CD4-positive, alpha-beta memory T cell (primary cell): ENCODE data around the gene RHBDL3. TPM values are rescaled to one million over a fixed set of nuclear protein-coding genes. Genes with fewer than 3 reads are reported as not detected.
"Not testable (repeated sequence)": the region's sequence is repeated elsewhere in the genome, so short reads cannot be mapped to it uniquely, and the experiment has no call there.

Experiments used
- CTCF ChIA-PET: fragments of 350-600 bp; sonication (Branson Sonifier 250); formaldehyde crosslinking; loops from one replicate; lab custom pipeline; 2021; ENCODE audit warnings: inconsistent platforms; ENCODE audit not compliant: partially characterized antibody; lab: Charles Lee
- POLR2A ChIA-PET: fragments of 350-600 bp; sonication (Branson Sonifier 250); formaldehyde crosslinking; loops from one replicate; lab custom pipeline; 2021; ENCODE audit not compliant: partially characterized antibody; lab: Charles Lee
- DNase-seq, 5 donors: peaks; one replicate each; pipeline versions ENCODE4 v3.0.0 to v3.0.0-alpha.2; 2020 to 2022; ENCODE audit warnings: mixed read lengths in 1 of 5
- H3K27ac ChIP-seq: one replicate; pipeline ENCODE4 v1.7.0; 2013; ENCODE audit warnings: low read depth, low read length
- H3K27me3 ChIP-seq: 2 replicates; pipeline ENCODE4 v1.7.0; 2013; ENCODE audit warnings: mild to moderate bottlenecking, low read length, moderate library complexity; ENCODE audit not compliant: insufficient read depth
- H3K36me3 ChIP-seq: 2 replicates; pipeline ENCODE4 v1.7.0; 2013; ENCODE audit warnings: mild to moderate bottlenecking, low read length, moderate library complexity; ENCODE audit not compliant: insufficient read depth
- H3K4me1 ChIP-seq: 2 replicates; pipeline ENCODE4 v1.7.0; 2013; ENCODE audit warnings: mild to moderate bottlenecking, low read length, moderate library complexity; ENCODE audit not compliant: insufficient read depth
- H3K4me3 ChIP-seq, 2 donors: one replicate each; pipeline ENCODE4 v1.7.0; 2013; ENCODE audit warnings: low read length in 2 of 2, mild to moderate bottlenecking in 1 of 2
- H3K9me3 ChIP-seq, 2 donors: one replicate each; pipeline ENCODE4 v1.7.0; 2013; ENCODE audit warnings: low read length in 2 of 2, control low read depth in 1 of 2; ENCODE audit not compliant: control insufficient read depth in 1 of 2
- H3K27ac Mint-ChIP-seq, 7 donors: one replicate each; pipeline ENCODE4 v1.8.0; 2020 to 2021; ENCODE audit warnings: mixed read lengths in 7 of 7, mild to moderate bottlenecking in 6 of 7, inconsistent platforms in 3 of 7, moderate library complexity in 3 of 7
- H3K27me3 Mint-ChIP-seq, 2 donors: one replicate each; pipeline ENCODE4 v1.8.0; 2020 to 2021; ENCODE audit warnings: mixed read lengths in 2 of 2
- H3K36me3 Mint-ChIP-seq, 2 donors: one replicate each; pipeline ENCODE4 v1.8.0; 2020 to 2021; ENCODE audit warnings: mixed read lengths in 2 of 2, inconsistent platforms in 1 of 2, mild to moderate bottlenecking in 1 of 2
- H3K4me1 Mint-ChIP-seq, 4 donors: one replicate each; pipeline ENCODE4 v1.8.0; 2020 to 2021; ENCODE audit warnings: mixed read lengths in 4 of 4, mild to moderate bottlenecking in 1 of 4
- H3K4me3 Mint-ChIP-seq, 8 donors: one replicate each; pipeline ENCODE4 v1.8.0; 2020 to 2021; ENCODE audit warnings: mixed read lengths in 8 of 8, mild to moderate bottlenecking in 7 of 8, moderate library complexity in 6 of 8, inconsistent platforms in 3 of 8
- H3K9me3 Mint-ChIP-seq, 8 donors: one replicate each; pipeline ENCODE4 v1.8.0; 2020 to 2021; ENCODE audit warnings: mixed read lengths in 8 of 8, mild to moderate bottlenecking in 5 of 8, inconsistent platforms in 3 of 8, moderate library complexity in 1 of 8
- intact Hi-C: fragments of 100-400 bp; cut with micrococcal nuclease; formaldehyde crosslinking; loops from one replicate; pipeline ENCODE4 v1.15.1; 2023
- polyA plus RNA-seq, 2 donors: library from polyadenylated mRNA; unstranded; fragments of 300-500 nt; fragmentation: Illumina TruSeq; gene quantifications; one replicate each; pipeline ENCODE4 v1.2.3, GENCODE V29; 2021
- total RNA-seq, 2 experiments: library from RNA; stranded (reverse); gene quantifications; one replicate each; pipeline ENCODE4 v1.2.3, GENCODE V29; 2021

RHBDL3 gene
- total and polyA plus RNA-seq, 4 experiments from 2014 or later = not detected

GRCh38 chr17:32349854-32350665 is 84.4 kb downstream of the RHBDL3 start, which contains the start of gene ZNF207:
Gene ZNF207 (plus strand): TSS chr17:32350157. CDS start chr17:32350286, 129 bp downstream.
- Mint-ChIP-seq H3K27me3 (no peaks in the 10 kb centered on the region), H3K4me3 (peak within 1 kb of the TSS; percentile 97 to 100 (median 100)), H3K27ac (peak within 1 kb of the TSS; percentile 98 to 100 (median 100)), H3K36me3 (peaks cover 25 to 49% of the 10 kb centered on the region in 2 donors), H3K9me3 (peaks cover 0 to 5% (median 0%) of the 10 kb centered on the region in 8 donors), H3K4me1 (peaks cover 23 to 54% (median 38%) of the 10 kb centered on the region in 4 donors)
- intact Hi-C loops = loop anchor here (1.0 to 10.0 kb wide), 3 partner anchors 8 to 525 kb away; partner anchors contain the start of genes C17orf75, MYO1D and PSMD11
- Histone ChIP-seq H3K27ac (peak within 1 kb of the TSS; percentile 100), H3K4me3 (peak within 1 kb of the TSS; percentile 96 to 100), H3K9me3 (no peaks in the 10 kb centered on the region), H3K27me3 (no peaks in the 10 kb centered on the region), H3K4me1 (peaks cover 45% of the 10 kb centered on the region), H3K36me3 (peaks cover 10% of the 10 kb centered on the region)
- ChIA-PET POLR2A (interaction anchor here (0.8 to 5.6 kb wide), 8 partner anchors 8 to 527 kb away, joined by 3 to 43 read pairs (median 7); partner anchors contain the start of genes C17orf75, MYO1D, PSMD11 and UTP6), CTCF (interaction anchor here (1.0 to 1.3 kb wide), 2 partner anchors 9 to 50 kb away, joined by 3 to 4 read pairs; no protein-coding TSS in a partner anchor)
- peak; percentile 94 to 96 (median 95) for DNase-seq

- peaks cover 33 to 57% of the 10 kb centered on the region in 2 donors for H3K36me3 Mint-ChIP-seq
Observed at GRCh38 chr17:32350666-32351418, 85.2 kb downstream of the RHBDL3 start.

DNA sequence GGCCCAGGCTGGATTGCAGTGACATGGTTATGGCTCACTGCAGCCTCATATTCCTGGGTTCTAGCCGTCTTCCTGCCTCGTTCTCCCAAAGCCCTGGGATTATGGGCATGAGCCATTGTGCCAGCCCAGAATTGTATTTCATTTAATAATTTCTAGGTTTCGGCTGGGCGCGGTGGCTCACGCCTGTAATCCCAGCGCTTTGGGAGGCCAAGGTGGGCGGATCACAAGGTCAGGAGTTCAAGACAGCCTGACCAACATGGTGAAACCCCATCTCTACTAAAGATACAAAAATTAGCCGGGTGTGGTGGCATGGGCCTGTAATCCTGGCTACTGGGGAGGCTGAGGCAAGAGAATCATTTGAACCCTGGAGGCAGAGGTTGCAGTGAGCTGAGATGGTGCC is 87.1 kb downstream of the RHBDL3 start:
- CTCF ChIA-PET, H3K9me3 ChIP-seq, H3K9me3 Mint-ChIP-seq, H3K27me3 ChIP-seq, DNase-seq, H3K27me3 Mint-ChIP-seq: not testable (repeated sequence)
- POLR2A ChIA-PET = interaction anchor here (5.6 kb wide), 1 partner anchor 11 kb away, joined by 43 read pairs; the partner anchor contains the start of gene C17orf75
- H3K36me3 ChIP-seq = peaks cover 24% of the 10 kb centered on the region
- peak overlapping the region; percentile 100 for H3K27ac ChIP-seq
- peaks cover 40 to 69% of the 10 kb centered on the region in 2 donors for H3K36me3 Mint-ChIP-seq
- peaks cover 38 to 75% (median 56%) of the 10 kb centered on the region in 4 donors for H3K4me1 Mint-ChIP-seq
- peak overlapping the region in 5 of 7 donors; percentile 18 to 98 (median 82) for H3K27ac Mint-ChIP-seq
- peaks cover 67% of the 10 kb centered on the region for H3K4me1 ChIP-seq
- intact Hi-C loops = loop anchor here (10.0 kb wide), 1 partner anchor 522 kb away; the partner anchor contains the start of gene MYO1D
- peak overlapping the region in 1 of 2 donors; percentile 96 for H3K4me3 ChIP-seq
- peak overlapping the region; percentile 97 to 100 (median 100) for H3K4me3 Mint-ChIP-seq

More at GRCh38 chr17:32350666-32351418, 85.2 kb downstream of the RHBDL3 start:
- H3K27me3 ChIP-seq = no peaks in the 10 kb centered on the region
- peaks cover 0 to 5% (median 0%) of the 10 kb centered on the region in 8 donors for H3K9me3 Mint-ChIP-seq
- peak; percentile 56 to 71 (median 63) for DNase-seq
- peaks cover 18% of the 10 kb centered on the region for H3K36me3 ChIP-seq
- intact Hi-C loops = loop anchor here (1.0 to 10.0 kb wide), 3 partner anchors 9 to 524 kb away; partner anchors contain the start of genes C17orf75, MYO1D and PSMD11
- H3K4me3 ChIP-seq = peak overlapping the region; percentile 96 to 100
- CTCF ChIA-PET = interaction anchor here (1.0 to 1.3 kb wide), 2 partner anchors 10 to 49 kb away, joined by 3 to 4 read pairs; no protein-coding TSS in a partner anchor
- no peaks in the 10 kb centered on the region for H3K9me3 ChIP-seq
- peaks cover 30 to 62% (median 46%) of the 10 kb centered on the region in 4 donors for H3K4me1 Mint-ChIP-seq
- H3K27me3 Mint-ChIP-seq = no peaks in the 10 kb centered on the region
- peak overlapping the region; percentile 100 for H3K27ac ChIP-seq
- H3K4me1 ChIP-seq = peaks cover 53% of the 10 kb centered on the region
- POLR2A ChIA-PET = interaction anchor here (0.8 to 5.6 kb wide), 9 partner anchors 9 to 526 kb away, joined by 3 to 43 read pairs (median 7); partner anchors contain the start of genes C17orf75, MYO1D, PSMD11 and UTP6
- peak overlapping the region; percentile 97 to 100 (median 100) for H3K4me3 Mint-ChIP-seq
- H3K27ac Mint-ChIP-seq = peak overlapping the region; percentile 98 to 100 (median 100)

GRCh38 chr17:32355649-32356377 is 90.2 kb downstream of the RHBDL3 start:
- Mint-ChIP-seq H3K4me1 (peaks cover 35 to 72% (median 47%) of the 10 kb centered on the region in 4 donors), H3K27me3 (no peaks in the 10 kb centered on the region), H3K27ac (peak overlapping the region; percentile 2 to 91 (median 70)), H3K9me3 (no peaks in the 10 kb centered on the region), H3K4me3 (peak overlapping the region; percentile 13 to 78 (median 66)), H3K36me3 (peaks cover 46 to 79% of the 10 kb centered on the region in 2 donors)
- no peak overlapping the region for H3K4me3 ChIP-seq
- no peak for DNase-seq
- no peak overlapping the region for H3K27ac ChIP-seq
- H3K4me1 ChIP-seq = peaks cover 68% of the 10 kb centered on the region
- no peaks in the 10 kb centered on the region for H3K27me3 ChIP-seq
- ChIA-PET CTCF (interaction anchor here (1.6 kb wide), 1 partner anchor 88 kb away, joined by 3 read pairs; the partner anchor contains the start of gene PSMD11), POLR2A (interaction anchor here (0.6 kb wide), 1 partner anchor 155 kb away, joined by 4 read pairs; no protein-coding TSS in a partner anchor)
- intact Hi-C loops = loop anchor here (10.0 kb wide), 1 partner anchor 519 kb away; the partner anchor contains the start of gene MYO1D
- H3K36me3 ChIP-seq = peaks cover 45% of the 10 kb centered on the region
- no peaks in the 10 kb centered on the region for H3K9me3 ChIP-seq

DNA sequence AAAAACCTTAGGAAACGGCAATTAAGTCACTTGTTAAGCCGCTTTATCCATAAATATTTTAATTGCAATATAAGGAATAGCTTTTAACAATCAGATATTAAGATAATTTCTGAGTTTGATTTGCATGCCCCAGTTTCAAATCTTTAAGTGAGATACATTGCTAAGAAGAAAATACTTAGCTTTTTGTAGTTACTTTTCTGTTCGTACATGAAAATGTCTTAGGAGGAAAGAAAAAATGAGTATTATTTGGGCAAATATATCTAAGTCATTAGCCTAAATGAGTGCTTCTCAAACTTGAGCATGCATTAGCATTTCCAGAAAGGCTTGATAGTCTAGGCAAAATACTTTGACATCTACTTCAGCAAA is 90.7 kb downstream of the RHBDL3 start:
- Mint-ChIP-seq H3K4me1 (peaks cover 38 to 72% (median 49%) of the 10 kb centered on the region in 4 donors), H3K27me3 (no peaks in the 10 kb centered on the region), H3K36me3 (peaks cover 48 to 80% of the 10 kb centered on the region in 2 donors), H3K27ac (peak overlapping the region in 4 of 7 donors; percentile 2 to 55 (median 20)), H3K4me3 (peak overlapping the region in 7 of 8 donors; percentile 8 to 75 (median 48)), H3K9me3 (no peaks in the 10 kb centered on the region)
- Histone ChIP-seq H3K27ac (no peak overlapping the region), H3K27me3 (no peaks in the 10 kb centered on the region), H3K4me3 (no peak overlapping the region), H3K4me1 (peaks cover 71% of the 10 kb centered on the region), H3K36me3 (peaks cover 50% of the 10 kb centered on the region), H3K9me3 (no peaks in the 10 kb centered on the region)
- intact Hi-C loops = loop anchor here (10.0 kb wide), 1 partner anchor 518 kb away; the partner anchor contains the start of gene MYO1D
- ChIA-PET POLR2A (interaction anchor here (0.6 kb wide), 1 partner anchor 155 kb away, joined by 4 read pairs; no protein-coding TSS in a partner anchor), CTCF (interaction anchor here (1.6 kb wide), 1 partner anchor 88 kb away, joined by 3 read pairs; the partner anchor contains the start of gene PSMD11)
- no peak for DNase-seq
